GM19467 (cell line): ENCODE data around the gene KCNJ14.

Experiments
- ATAC-seq: cut with Tn5 transposase; IDR thresholded peaks from one replicate; pipeline ENCODE4 v1.9.1; 2021; ENCODE audit warnings: mild to moderate bottlenecking, moderate library complexity; ENCODE audit not compliant: unreplicated experiment

KCNJ14 gene

DNA sequence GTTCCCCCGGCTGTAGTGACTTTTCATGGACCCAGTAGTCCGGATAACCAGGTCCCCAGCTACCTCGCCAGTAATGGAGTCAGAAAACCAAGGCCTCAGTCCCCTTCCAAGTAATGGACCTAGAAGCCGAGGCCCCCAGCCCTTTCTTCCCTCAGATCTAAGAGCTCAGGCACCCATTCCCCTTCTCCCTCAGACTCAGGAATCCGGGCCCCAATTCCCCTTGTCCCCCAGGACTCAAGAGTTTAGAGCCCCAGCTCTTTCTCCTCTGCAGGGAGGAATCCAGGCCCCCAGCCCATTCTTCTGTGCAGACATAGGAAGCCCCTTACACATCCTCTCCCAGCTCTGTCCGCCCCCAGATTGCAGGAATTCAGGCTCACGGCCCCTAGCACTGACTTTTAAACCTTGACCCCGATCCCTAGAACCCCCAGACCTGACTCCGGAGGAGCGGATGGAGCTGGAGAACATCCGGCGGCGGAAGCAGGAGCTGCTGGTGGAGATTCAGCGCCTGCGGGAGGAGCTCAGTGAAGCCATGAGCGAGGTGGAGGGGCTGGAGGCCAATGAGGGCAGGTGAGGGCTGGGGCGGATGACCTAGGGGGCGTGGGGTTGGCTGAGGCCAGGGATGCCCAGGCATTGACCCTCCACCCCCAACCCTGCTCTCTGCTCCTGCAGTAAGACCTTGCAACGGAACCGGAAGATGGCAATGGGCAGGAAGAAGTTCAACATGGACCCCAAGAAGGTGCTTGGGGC lies 14.7 kb downstream of the KCNJ14 start:
- no peak for ATAC-seq

DNA sequence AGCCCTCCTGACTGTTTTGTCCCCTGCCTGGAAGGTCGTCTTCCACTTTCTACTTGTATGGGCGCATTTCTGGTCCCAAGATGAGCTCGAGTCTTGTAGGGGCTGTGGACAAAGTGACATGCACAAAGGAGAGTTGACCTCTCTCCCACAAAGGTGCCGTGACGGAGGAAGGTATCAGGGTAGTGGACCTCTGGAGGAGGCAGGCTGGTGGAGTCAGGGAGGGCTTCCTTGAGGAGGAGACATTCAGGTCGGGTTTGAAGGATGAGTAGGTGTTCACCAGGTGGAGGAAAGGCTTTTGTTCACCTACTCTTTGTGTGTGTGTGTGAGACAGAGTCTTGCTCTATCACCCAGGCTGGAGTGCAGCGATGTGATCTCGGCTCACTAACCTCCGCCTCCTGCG lies 15.5 kb downstream of the KCNJ14 start:
- ATAC-seq = no peak

DNA sequence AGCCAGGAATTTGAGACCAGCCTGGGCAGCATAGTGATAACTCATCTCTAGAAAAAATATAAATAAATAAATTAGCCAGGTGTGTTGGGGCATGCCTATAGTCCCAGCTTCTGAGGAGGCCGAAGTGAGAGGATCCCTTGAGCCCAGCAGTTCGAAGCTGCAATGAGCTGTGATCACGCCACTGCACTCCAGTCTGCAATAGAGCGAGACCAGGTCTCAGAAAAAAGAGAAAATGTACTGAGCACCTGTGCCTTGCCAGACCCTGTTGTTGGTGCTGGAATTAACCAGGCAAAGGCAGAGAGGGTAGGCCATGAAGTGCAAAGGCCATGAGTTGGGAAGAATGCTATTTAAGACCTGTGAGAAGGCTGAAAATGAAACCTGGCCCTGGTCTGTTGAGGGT lies 16.5 kb downstream of the KCNJ14 start:
- ATAC-seq = no peak

DNA sequence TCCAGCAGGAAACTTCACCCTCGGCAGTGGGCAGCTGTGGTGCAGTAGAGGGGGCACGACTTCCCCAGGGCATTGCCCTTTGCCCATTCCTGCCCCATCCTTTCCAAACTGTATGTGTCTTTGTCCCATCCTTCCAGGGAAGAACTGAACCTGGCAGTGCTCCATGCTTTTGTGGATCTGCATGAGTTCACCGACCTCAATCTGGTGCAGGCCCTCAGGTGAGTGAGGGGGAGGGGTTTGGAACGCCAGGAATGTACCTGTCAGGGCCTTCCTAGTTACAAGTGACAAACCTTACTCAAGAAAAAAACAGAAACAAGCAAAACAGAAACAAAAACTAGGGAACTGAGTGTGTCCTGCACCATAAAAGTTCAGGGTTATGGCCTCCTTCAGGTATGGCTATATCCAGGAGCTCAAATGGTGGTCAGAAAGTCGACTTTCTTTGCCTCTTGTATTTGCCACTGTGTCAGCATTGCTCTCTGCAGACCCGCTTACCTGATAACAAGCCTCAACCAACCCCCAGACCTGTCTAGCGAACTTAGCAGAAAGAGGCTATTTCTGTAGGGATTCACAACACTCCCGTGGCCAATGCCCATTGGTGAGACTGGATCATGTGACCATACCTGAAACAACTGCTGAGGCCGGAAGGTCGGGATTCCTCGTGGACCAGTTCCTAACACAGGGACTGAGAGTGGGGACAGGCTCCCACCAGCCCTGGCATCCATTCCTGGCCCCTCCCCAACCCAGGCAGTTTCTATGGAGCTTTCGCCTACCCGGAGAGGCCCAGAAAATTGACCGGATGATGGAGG lies 18.0 kb downstream of the KCNJ14 start:
- ATAC-seq = no peak

DNA sequence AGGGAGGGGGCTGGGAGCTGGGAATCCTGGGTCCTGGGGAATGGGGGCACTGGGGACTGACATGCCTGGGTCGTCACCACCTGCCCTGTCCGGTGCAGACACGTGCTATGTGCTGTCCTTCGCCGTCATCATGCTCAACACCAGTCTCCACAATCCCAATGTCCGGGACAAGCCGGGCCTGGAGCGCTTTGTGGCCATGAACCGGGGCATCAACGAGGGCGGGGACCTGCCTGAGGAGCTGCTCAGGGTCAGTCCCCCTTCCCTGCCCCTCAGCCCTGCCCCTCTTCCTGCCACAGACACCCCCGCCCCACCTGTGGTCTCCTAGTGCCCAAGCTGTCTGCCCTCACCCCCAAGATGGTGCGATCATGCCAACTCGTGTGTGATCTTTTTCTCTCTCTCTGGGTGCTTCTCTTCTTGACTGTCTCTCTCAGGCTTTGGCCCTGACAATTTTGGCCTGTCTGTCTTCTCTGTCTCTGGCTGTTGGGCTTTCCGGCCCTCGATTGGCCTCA lies 18.8 kb downstream of the KCNJ14 start:
- no peak for ATAC-seq

DNA sequence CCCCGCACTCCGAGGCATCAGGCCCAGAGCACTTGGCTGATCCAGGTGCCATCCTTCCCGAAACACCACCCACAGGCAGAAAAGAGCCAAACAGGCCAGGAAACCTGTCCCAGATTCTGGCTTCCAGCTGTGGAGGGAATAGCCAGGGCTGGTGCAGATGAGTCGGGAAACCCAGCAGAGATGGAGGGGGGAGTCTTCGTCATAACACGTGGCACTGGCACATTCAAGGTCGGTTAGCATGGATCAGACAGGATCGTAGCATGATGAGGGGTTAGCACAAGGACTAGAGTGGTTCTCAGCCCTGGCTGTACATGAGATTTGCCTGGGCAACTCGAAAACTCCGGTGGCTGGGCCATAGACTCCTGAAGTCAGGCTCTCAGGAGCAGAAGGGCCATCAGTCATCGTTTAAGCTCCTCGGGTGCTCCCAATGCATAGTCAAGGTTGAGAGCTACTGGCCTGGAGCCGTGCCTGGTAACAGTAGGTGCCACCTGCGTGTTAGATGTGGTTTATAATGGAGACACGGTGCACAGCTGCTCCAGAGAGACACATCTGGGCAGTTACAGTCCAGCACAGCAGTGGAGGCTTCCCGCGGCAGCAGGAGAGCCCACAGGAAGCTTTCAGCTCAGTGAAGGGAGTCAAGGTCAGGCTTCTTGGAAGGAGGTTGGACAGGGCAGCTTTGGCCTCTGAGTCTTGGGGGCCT lies 20.1 kb downstream of the KCNJ14 start:
- no peak for ATAC-seq

DNA sequence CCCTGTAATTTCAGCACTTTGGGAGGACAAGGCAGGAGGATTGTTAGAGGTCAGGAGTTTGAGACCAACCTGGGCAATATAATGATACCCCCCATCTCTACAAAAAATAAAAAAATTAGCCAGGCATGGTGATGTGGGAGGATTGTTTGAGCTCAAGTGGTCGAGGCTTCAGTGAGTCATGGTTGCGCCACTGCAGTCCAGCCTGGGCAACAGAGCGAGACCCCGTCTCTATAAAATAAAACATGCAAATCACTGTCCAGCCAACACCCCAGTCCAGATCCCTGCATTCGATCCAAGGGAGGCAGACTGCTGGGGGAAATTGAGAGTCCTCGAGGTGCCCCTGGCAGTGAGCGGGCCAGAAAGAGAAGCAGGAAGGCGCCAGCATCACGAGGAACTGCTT lies 20.8 kb downstream of the KCNJ14 start:
- ATAC-seq = no peak

DNA sequence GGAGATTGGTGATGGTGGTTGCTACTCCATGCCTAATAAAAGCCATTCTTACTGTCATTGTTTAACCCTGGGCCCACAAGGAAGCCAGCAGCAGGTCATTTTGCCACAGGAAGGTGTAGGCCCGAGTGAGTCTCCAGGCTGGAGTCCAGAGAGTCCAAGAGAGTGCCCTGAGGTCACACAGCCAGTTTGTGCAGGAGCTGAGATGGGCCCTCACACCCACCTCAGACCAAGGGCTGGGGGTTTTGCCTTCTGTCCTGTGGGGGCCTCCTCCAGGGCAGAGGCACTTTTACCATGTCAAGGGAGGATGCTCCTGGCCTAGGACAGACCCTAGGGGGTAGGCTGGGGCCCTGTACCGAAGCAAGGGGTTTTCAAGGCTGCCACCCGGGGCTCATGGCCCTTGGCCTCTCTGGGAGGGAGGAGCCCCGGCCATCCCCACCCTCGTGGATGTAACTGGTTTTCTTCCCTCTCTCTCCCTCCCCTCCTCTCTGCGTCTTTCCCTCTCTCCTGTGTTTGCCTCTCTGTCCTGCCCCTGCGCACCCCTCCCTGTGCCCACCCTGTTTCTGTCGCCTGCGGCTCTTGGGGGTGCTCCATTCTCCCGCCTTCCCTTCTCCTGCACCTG lies 21.8 kb downstream of the KCNJ14 start:
- ATAC-seq = no peak

DNA sequence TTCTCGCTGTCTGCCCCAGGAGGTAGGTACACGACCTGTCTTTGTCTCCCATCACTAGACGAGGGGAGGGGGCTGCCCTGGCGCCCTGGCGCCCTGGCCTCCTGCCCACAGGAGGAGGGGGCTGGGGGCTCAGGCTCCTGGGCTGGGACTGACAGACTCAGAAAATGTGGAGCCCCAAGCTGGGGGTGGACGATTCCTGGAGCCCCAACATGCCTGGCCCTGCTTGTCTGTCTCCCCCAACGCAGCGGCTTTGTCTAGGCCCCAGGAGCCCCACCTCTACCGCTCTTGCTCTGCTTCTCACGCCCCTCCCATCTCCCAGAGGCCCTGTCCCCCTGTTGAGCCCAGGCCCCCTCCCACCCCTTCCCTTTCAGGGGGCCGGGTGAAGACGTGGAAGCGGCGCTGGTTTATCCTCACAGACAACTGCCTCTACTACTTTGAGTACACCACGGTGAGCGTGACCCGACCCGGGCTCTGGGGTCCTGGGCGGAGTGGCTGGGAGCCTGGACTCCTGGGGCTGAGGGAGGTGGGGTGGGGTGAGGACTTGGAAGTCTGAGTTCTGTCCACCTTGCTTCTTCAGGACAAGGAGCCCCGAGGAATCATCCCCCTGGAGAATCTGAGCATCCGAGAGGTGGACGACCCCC lies 22.4 kb downstream of the KCNJ14 start:
- no peak for ATAC-seq

DNA sequence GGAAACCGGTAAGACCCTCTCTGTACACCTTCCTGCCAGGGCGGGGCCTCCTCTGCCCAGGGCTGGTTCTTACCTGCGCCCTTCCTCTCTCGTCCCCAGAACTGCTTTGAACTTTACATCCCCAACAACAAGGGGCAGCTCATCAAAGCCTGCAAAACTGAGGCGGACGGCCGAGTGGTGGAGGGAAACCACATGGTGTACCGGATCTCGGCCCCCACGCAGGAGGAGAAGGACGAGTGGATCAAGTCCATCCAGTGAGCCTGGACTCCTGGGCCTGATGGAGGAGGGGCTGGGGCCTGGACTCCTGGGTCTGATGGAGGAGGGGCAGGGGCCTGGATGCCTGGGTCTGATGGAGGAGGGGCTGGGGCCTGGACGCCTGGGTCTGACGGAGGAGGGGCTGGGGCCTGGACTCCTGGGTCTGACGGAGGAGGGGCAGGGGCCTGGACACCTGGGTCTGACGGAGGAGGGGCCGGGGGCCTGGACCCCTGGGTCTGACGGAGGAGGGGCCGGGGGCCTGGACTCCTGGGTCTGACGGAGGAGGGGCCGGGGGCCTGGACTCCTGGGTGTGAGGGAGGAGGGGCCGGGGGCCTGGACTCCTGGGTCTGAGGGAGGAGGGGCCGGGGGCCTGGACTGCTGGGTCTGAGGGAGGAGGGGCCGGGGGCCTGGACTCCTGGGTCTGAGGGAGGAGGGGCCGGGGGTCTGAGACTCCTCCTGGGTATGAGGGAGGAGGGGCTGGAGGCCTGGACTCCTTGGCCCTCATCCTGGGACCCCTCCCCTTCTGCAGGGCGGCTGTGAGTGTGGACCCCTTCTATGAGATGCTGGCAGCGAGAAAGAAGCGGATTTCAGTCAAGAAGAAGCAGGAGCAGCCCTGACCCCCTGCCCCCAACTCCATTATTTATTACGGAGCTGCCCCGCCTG lies 23.2 kb downstream of the KCNJ14 start:
- no peak for ATAC-seq

DNA sequence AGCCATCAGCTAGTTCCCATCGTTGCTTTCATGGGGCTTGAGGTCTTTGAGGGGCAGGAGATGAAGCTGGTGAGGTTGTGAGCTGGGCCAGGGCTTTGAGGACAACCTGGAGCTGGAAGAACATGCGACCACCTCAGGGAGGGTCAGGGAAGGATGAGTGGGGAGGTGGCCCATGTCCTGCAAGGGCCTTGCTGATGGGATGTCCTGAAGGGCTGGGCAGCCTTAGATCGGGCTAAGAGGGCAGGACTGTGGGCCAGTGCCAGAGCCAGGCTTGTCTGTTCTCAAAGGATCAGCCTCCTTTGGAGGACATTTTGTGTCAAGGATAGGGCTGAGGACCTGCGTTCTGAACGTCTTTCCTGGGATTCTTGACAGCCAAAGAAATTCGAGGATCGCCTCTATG lies 24.3 kb downstream of the KCNJ14 start:
- ATAC-seq = no peak

DNA sequence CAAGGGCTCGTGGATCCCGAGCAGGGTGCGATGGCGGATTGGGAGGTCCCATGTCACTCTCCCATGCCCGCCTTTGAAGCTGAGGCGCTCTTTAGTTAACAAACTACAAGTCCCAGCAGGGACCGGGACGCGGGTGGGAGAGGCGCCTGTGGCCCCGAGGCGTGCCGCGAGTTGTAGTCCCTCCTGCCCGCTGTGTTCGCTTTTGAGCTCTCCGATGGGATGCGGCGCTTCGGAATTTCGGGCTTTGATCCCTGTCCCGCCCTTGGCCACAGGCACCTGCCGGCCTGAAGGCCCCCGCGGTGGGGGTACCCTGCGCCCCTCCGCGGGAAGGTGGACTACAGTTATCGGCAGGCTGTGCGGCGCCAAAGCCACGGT lies 24.8 kb downstream of the KCNJ14 start:
- ATAC-seq = no peak

DNA sequence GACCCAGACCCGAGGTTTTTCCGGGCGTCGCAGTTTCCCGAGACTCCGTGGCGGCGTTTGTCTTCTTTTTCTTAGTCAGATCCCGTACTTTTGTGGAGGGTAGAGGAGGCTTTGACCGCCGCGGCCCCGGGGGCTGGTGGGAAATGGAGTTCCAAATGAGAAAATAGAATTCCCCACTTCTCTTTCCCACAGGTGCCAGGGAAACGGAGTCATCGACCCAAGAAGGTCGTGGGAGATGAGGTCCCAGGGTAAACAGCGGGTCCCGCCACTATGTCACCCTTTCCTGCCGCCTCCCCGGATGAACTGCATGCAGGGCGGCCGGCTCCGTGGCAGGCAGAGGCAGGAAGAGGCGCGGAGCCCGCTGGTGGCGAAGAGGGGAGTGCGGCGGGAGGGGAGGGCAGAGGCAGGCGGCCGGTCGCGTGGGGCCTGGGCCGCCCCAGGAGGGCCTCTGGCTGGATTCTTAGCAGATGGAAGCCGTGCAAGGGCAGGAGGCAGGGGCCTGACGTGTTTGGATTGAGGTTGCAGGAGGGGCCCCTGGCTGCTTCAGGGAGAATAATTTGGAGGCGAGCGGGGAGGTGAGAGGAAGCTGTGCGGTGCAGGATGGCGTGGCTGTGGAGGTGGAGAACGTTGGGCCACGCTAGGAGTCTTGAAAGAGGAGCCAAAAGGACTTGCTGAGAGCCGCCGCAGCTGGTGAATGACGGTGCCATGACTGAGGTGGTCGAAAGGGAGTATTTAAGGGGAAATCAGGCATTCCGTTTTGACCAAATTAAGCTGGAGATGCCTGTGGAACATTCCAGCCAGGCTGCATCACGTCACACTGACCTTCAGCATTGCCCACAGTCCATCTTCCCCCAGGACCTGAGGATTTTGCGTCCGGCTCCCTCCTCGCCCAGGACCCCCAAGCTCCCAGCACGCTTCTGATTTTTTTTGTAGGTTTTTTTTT lies 25.5 kb downstream of the KCNJ14 start:
- ATAC-seq = no peak

DNA sequence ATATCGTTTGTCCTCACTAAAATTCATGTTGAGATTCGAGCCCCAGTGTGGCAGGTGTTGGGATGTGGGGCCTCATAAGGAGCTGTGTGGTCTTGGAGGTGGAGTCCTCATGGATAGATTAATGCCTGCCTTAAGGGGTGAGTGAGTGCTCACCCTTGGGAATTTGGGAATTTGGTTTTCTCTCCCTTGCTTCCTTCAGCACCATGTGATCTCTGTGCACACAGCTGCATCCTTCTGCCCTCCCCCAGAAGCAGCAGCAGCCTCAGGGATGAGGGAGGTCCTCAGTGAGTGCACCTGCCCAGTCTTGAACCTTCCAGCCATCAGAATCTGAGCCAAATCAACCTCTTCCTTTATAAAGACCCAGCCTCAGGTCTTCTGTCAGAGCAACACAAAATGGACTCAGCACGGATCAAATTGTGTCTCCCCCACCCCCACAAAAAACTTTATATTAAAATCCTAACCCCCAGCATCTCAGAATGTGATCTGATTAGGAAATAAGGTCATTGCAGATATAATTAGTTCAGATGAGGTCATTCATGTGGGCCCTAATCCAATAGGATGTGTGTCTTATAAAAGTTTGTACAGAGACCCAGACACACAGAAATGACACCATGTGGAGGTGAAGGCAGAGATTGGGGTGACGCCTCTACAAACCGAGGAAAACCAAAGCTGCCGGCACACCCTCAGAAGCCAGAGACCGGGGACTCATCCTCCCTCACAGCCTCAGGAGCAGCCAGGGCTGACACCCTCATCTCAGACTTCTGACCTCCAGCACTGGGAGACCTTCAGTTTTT lies 26.7 kb downstream of the KCNJ14 start:
- ATAC-seq = no peak

DNA sequence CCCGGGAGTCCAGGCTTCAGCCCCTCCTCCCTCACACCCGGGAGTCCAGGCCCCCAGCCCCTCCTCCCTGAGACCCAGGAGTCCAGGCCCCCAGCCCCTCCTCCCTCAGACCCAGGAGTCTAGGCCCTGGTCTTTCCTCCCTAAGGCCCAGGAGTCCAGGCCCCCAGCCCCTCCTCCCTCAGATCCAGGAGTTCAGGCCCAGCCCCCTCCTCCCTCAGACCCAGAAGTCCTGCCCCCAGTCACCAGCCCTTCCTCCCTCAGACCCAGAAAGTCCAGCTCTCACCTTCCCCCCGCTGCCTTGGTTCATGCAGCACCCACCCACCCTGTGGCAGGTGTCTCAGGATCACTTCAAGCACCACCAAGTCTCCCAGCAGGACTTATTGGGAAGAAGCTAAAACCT lies 27.9 kb downstream of the KCNJ14 start:
- ATAC-seq = no peak

DNA sequence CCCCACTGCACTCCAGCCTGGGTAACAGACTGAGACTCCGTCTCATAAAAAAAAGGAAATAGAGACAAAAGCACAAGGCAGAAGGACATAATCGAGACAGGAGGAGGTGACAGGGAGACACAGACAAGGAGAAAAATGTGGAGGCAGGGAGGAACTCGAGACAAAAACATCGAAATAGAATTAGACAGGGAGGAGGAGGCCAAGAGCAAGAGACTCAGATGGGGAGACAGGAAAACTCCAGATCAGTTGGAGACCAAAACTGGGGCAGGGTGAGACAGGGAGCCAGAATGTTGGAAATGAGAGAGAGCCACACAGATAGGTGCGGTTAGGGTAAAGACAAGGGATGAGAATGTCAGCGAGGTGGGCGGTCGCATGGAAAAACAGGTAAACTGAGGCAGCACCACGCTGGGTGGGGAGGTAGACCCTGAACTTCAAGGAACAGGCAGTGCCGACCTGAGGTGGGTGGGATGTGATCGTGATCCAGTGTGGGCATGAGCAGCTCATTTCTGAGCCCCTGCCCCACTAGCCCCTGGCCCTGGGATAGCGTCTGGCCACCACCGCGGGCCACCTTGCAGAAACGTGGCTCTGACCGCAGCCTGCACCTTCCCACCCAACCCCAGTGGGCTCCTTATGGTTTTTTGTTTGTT lies 29.0 kb downstream of the KCNJ14 start:
- no peak for ATAC-seq

DNA sequence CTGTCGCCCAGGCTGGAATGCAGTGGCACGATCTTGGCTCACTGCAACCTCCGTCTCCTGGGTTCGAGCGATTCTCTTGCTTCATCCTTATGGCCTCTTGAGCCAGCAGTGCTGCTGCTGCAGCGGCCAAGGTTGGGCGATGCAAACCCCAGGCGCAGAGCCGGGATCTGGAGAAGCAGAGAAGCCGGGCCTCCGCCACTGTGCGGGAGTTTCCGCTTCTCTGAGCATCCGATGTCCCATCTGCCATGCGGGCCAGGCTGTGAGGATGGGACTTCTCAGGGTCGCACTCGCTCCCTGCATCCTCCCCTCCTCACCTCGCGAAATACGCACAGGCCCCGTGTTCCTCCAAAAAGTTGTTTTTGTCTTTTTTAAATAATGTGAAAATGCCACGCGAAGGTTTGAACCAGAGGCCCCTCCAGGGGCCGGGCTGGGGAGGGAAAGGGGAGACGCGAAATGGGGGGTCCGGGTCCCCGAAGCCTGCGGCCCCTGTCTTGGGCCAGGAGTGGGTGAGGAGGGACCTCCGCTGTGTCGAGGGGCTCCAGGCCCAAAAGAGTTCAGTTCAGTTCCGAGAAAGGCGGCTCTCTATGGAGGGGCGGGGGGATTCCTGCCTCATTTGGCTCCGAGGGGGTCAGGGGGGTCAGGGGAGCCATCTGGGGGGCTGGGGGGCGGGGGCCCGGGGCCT lies 29.7 kb downstream of the KCNJ14 start:
- ATAC-seq = no peak
